ENCODE measurements around the gene KIF6. TPM values are rescaled to one million over a fixed set of nuclear protein-coding genes. Genes with fewer than 3 reads are reported as not detected.

KIF6 gene
- total and polyA plus RNA-seq, 4 donors, result 1.1 to 7.8 (median 4.5) TPM

- DNase-seq (no peak), ATAC-seq (ENCODE audit: insufficient read depth, low FRiP score) (no peak)
- H3K36me3 ChIP-seq (ENCODE audit: control insufficient read depth in 4 of 4, insufficient read depth in 4 of 4, low read length in 4 of 4), result no peaks in the 10 kb centered on the region
- no peak for TF ChIP-seq CTCF (IDR thresholded peaks at IDR 0.05; ENCODE audit: control extremely low read depth, extremely low read depth)
- H3K27ac ChIP-seq (ENCODE audit: low read depth in 1 of 2, low read length in 1 of 2), result no peak overlapping the region
- H3K9ac ChIP-seq (ENCODE audit: insufficient read depth in 1 of 2, low read length in 2 of 2), result no peak overlapping the region
- H3K4me1 ChIP-seq (ENCODE audit: control insufficient read depth in 5 of 5, insufficient read depth in 5 of 5, low read length in 5 of 5), result peaks cover 0 to 8% (median 1%) of the 10 kb centered on the region in 5 donors
- WGBS, 2 donors, result 92 to 97% methylated on average over 2 of the region's 2 CpGs
- no peaks in the 10 kb centered on the region for H3K27me3 ChIP-seq (ENCODE audit: control insufficient read depth in 3 of 3, insufficient read depth in 3 of 3, low read length in 2 of 3)
- peaks cover 0 to 2% (median 0%) of the 10 kb centered on the region in 4 donors for H3K9me3 ChIP-seq (ENCODE audit: control insufficient read depth in 4 of 4, insufficient read depth in 3 of 4, low read length in 3 of 4)
- no peak overlapping the region for H3K4me3 ChIP-seq
Observed at GRCh38 chr6:39302011-39302410, 423.2 kb downstream of the KIF6 start.

- Histone ChIP-seq H3K4me3 (no peak overlapping the region), H3K9ac (ENCODE audit: insufficient read depth in 1 of 2, low read length in 2 of 2) (no peak overlapping the region), H3K27ac (ENCODE audit: low read depth in 1 of 2, low read length in 1 of 2) (no peak overlapping the region), H3K27me3 (ENCODE audit: control insufficient read depth in 3 of 3, insufficient read depth in 3 of 3, low read length in 2 of 3) (no peaks in the 10 kb centered on the region), H3K36me3 (ENCODE audit: control insufficient read depth in 4 of 4, insufficient read depth in 4 of 4, low read length in 4 of 4) (no peaks in the 10 kb centered on the region), H3K4me1 (ENCODE audit: control insufficient read depth in 5 of 5, insufficient read depth in 5 of 5, low read length in 5 of 5) (peaks cover 0 to 12% (median 2%) of the 10 kb centered on the region in 5 donors), H3K9me3 (ENCODE audit: control insufficient read depth in 4 of 4, insufficient read depth in 3 of 4, low read length in 3 of 4) (peaks cover 0 to 2% (median 0%) of the 10 kb centered on the region in 4 donors)
- 78 to 79% methylated on average over 7 of the region's 7 CpGs for WGBS, 2 donors
- ATAC-seq (ENCODE audit: insufficient read depth, low FRiP score) (no peak), DNase-seq (no peak)
- TF ChIP-seq CTCF (IDR thresholded peaks at IDR 0.05; ENCODE audit: control extremely low read depth, extremely low read depth), result no peak
Observed at GRCh38 chr6:39301606-39302005, 423.6 kb downstream of the KIF6 start.

- WGBS, 2 donors, result 75 to 82% methylated on average over 6 of the region's 6 CpGs
- Histone ChIP-seq H3K4me3 (no peak overlapping the region), H3K4me1 (ENCODE audit: control insufficient read depth in 5 of 5, insufficient read depth in 5 of 5, low read length in 5 of 5) (peaks cover 0 to 21% (median 2%) of the 10 kb centered on the region in 5 donors), H3K9ac (ENCODE audit: insufficient read depth in 1 of 2, low read length in 2 of 2) (no peak overlapping the region), H3K27ac (ENCODE audit: low read depth in 1 of 2, low read length in 1 of 2) (no peak overlapping the region), H3K27me3 (ENCODE audit: control insufficient read depth in 3 of 3, insufficient read depth in 3 of 3, low read length in 2 of 3) (no peaks in the 10 kb centered on the region), H3K9me3 (ENCODE audit: control insufficient read depth in 4 of 4, insufficient read depth in 3 of 4, low read length in 3 of 4) (peaks cover 0 to 2% (median 0%) of the 10 kb centered on the region in 4 donors), H3K36me3 (ENCODE audit: control insufficient read depth in 4 of 4, insufficient read depth in 4 of 4, low read length in 4 of 4) (no peaks in the 10 kb centered on the region)
- ATAC-seq (ENCODE audit: insufficient read depth, low FRiP score) (no peak), DNase-seq (no peak)
- no peak for TF ChIP-seq CTCF (IDR thresholded peaks at IDR 0.05; ENCODE audit: control extremely low read depth, extremely low read depth)
Observed at GRCh38 chr6:39300739-39301138, 424.5 kb downstream of the KIF6 start.

GRCh38 chr6:39298061-39298460 is 427.1 kb downstream of the KIF6 start:
- H3K27ac ChIP-seq (ENCODE audit: low read depth in 1 of 2, low read length in 1 of 2), result no peak overlapping the region
- no peak overlapping the region for H3K4me3 ChIP-seq
- no peaks in the 10 kb centered on the region for H3K27me3 ChIP-seq (ENCODE audit: control insufficient read depth in 3 of 3, insufficient read depth in 3 of 3, low read length in 2 of 3)
- WGBS, 2 donors, result 54 to 62% methylated on average over 10 of the region's 10 CpGs
- ATAC-seq (ENCODE audit: insufficient read depth, low FRiP score) (no peak), DNase-seq (no peak)
- no peaks in the 10 kb centered on the region for H3K9me3 ChIP-seq (ENCODE audit: control insufficient read depth in 4 of 4, insufficient read depth in 3 of 4, low read length in 3 of 4)
- no peak for TF ChIP-seq CTCF (IDR thresholded peaks at IDR 0.05; ENCODE audit: control extremely low read depth, extremely low read depth)
- no peaks in the 10 kb centered on the region for H3K36me3 ChIP-seq (ENCODE audit: control insufficient read depth in 4 of 4, insufficient read depth in 4 of 4, low read length in 4 of 4)
- H3K4me1 ChIP-seq (ENCODE audit: control insufficient read depth in 5 of 5, insufficient read depth in 5 of 5, low read length in 5 of 5), result peaks cover 0 to 22% (median 2%) of the 10 kb centered on the region in 5 donors
- H3K9ac ChIP-seq (ENCODE audit: insufficient read depth in 1 of 2, low read length in 2 of 2), result no peak overlapping the region

Data from lung (tissue), 12 donors.